Activated T-helper 1 cell treated with Interleukin-2 at 50 U/mL for 16 hours (primary cell): ENCODE results near the gene ARHGAP23.
"Not testable (repeated sequence)": the region's sequence is repeated elsewhere in the genome, so short reads cannot be mapped to it uniquely, and the experiment has no call there.

Source experiments
- DNase-seq: peaks from one replicate; pipeline ENCODE4 v3.0.0-alpha.2; 2020; ENCODE audit warnings: low read depth

ARHGAP23 gene

DNA sequence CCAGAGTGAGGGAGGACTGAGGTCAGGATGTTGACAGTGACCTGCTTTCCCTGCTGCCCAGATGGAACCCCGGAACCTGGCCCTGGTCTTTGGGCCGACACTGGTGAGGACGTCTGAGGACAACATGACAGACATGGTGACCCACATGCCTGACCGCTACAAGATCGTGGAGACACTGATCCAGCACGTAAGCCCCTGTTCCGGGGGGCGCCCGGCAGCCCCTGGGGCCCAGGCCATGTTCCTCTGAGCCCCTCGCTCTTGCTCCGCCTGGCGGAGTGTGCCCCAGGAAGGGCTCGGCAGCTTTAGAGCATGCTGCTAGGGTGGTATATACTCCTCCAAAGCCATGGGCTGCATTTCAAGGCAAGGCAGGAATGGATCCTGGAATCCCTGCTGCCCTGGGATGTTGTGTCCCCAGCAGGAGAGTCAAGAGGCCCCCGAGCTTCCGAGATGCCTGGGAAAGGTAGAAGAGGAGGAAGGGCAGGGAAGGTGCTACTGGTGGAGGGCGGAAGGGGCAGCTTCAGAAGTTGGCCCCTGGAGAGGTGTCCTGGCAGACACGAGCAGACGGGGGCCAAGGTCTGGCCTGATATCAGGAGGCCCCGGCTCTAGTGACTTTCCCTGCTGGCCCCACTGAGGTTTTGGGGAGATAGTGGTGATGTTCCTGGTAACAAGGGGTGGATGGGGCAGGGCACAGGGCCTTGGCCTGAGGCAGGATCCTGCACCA, 63.2 kb downstream of the ARHGAP23 start:
- DNase-seq = not testable (repeated sequence)

- peak; percentile 80 for DNase-seq
Observed at GRCh38 chr17:38492067-38493040, 64.1 kb downstream of the ARHGAP23 start.

DNA sequence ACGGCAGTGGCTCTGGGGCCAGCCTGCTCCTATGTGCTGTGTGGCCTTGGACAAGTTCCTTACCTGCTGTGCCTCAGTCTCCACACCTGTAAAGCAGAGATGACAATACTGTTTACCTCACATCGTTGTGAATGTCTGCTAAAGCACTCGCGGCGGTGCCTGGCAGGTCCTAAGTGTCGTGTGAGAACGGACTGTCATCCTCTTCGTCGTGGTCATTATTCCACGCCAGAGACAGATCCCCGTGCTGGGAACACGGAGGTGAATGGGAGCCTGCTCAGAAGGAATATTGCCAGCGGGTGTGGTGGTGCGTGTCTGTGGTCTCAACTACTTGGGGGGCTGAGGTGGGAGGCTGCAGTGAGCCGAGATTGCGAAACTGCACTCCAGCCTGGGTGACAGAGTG, 65.9 kb downstream of the ARHGAP23 start:
- DNase-seq = not testable (repeated sequence)

DNA sequence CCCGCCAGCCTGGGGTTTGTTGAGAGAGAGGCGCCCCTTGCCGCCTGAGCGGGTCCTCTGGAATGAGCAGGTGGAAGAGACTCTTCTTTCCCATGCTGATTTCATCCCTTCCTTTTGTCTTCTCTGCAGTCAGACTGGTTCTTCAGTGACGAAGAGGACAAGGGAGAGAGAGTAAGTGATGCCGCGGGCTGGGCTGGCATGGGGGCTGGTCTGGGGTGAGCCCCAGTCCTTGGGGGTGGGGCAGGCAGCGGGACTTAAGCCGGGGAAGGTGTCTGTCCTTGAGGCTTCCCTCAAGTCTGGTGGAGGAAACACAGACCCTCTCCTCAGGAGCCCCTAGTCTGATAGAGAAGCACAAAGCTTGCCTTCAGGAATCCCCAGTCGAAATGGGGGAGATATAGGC, 69.4 kb downstream of the ARHGAP23 start:
- not testable (repeated sequence) for DNase-seq

DNA sequence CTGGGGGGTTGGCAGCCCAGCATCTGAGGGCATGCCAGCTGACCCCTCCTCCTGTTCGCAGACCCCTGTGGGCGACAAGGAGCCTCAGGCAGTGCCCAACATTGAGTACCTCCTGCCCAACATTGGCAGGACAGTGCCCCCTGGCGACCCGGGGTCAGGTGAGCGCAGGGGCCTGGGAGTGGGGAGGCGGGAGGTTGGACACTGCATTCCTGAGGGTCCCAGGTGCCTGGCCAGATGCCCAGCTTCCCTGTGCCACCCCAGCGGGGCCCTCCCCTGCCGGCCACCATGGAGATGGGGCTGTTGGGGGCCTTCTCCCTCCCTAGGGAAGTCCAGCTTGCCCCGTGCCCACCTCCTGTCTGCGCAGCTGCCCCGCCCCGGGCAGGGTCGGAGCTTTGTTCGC, 70.1 kb downstream of the ARHGAP23 start:
- DNase-seq = no peak

DNA sequence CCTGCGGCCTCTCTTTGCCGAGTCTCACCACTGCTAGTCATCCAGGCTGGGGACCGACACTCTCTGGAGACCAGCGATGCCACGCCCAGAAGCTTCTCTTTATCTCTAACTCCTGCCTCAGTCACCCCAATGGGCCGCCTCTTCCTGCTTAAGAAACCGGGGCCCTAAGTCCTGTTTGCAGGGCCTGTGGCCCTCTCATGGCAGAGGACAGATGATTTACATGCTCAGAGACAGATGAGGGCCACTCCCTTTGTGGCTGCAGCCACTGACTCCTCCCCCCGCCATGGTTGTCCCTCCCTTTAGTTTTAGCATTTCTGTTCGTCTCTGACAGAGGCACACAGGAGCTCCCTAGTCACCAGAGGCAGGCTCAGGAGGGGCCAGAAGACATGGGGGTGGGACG, 71.0 kb downstream of the ARHGAP23 start:
- DNase-seq = not testable (repeated sequence)

GRCh38 chr17:38501718-38502117, 73.5 kb downstream of the ARHGAP23 start:
- DNase-seq = not testable (repeated sequence)

- DNase-seq = not testable (repeated sequence)
Observed at GRCh38 chr17:38503286-38503913, 75.1 kb downstream of the ARHGAP23 start.

DNA sequence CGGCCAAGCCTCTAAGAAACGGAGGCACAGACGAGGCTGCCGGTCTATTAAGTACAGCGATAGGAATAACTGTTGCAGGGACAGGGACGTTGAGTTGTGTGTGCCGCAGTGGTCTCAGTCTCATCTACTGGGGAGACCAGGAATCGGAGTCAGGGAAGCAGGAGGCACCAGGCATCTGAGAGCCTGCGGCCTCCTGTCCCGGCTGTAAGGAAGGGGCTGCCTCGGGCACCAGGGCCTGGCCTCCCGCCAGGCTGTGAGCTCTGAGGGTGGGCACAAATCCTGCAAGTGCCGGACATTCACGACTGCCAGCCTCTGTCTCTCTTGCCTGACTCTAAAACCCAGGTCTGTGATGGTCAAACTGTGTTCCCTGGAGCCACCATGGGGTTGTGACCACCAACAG, 76.0 kb downstream of the ARHGAP23 start:
- no peak for DNase-seq

- no peak for DNase-seq
Observed at GRCh38 chr17:38507436-38507835, 79.2 kb downstream of the ARHGAP23 start.

- DNase-seq = no peak
Observed at GRCh38 chr17:38507921-38508569, 79.8 kb downstream of the ARHGAP23 start.

DNA sequence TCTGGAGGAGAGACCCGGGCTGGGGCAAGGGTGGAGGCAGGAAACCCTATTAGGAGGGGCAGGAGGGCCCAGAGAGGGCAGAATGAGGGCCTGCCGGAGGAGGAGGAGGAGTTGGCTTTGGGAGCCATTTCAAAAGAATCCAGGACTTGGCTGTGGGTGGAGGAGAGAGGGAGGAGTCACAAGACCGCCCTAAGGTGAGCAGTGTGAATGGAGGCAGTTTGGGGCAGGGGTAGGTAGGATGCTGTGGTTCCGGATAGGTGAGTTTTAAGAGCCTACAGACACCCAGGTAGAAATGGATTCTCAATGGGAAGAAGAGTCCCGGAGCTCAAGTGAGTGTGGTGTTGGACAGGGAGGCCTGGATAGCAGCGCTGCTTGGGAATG, 80.3 kb downstream of the ARHGAP23 start:
- DNase-seq = no peak

DNA sequence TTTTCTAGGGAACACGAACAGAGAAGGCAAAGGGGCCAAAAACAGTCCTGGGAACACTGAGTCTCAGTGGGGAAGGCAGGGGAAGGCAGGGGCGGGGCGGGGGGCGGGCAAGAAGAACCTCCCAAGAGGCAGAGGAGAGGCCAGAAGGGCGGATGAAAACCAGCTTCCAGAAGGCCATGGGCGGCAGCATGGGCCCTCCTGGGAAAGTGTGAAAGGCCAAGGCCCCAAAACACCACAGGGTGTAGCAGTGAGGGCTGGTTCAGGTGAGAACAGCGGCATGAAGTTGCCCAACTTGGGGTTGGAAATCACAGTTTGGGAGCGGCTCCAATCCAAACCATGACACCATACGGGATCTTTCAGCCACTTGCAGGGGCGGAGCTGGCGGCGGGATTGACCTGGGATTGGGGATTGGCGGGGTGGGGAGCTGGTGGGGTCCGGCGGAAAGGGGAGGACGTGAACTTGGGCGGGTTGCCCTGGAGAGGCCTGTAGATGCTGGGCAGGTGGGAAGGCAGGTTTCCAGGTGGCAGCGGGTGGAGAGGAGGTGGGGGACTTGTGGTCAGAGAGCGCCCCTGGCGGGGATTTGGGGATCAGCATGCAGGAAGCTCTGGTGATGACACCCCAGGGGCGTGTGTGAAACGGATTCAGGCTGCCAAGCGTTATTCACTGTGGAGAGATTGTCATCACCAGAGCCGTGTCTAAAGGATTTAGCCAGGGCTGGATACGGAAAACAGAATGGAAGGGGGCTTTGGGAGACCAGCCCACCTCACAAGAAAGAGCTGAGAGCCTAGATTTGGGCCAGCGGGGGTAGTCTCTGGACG, 80.9 kb downstream of the ARHGAP23 start:
- peak; percentile 35 for DNase-seq

DNA sequence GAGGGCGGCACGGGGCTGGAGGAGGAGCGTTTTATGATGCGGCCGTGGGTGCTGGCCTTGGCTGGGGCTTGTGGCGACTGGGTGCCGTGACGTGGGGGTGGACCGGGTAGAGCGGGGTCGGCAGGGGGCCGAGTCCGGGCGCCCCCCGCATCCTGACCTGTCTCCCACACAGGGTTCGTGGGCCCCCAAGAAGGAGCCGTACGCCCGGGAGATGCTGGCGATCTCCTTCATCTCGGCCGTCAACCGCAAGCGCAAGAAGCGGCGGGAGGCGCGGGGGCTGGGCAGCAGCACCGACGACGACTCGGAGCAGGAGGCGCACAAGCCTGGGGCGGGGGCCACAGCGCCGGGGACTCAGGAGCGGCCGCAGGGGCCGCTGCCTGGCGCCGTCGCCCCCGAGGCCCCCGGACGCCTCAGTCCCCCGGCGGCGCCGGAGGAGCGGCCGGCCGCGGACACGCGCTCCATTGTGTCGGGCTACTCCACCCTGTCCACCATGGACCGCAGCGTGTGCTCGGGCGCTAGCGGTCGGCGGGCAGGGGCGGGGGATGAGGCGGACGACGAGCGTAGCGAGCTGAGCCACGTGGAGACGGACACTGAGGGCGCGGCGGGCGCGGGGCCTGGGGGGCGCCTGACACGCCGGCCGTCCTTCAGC, 81.6 kb downstream of the ARHGAP23 start:
- no peak for DNase-seq

GRCh38 chr17:38510421-38511149, 82.3 kb downstream of the ARHGAP23 start:
- no peak for DNase-seq

DNA sequence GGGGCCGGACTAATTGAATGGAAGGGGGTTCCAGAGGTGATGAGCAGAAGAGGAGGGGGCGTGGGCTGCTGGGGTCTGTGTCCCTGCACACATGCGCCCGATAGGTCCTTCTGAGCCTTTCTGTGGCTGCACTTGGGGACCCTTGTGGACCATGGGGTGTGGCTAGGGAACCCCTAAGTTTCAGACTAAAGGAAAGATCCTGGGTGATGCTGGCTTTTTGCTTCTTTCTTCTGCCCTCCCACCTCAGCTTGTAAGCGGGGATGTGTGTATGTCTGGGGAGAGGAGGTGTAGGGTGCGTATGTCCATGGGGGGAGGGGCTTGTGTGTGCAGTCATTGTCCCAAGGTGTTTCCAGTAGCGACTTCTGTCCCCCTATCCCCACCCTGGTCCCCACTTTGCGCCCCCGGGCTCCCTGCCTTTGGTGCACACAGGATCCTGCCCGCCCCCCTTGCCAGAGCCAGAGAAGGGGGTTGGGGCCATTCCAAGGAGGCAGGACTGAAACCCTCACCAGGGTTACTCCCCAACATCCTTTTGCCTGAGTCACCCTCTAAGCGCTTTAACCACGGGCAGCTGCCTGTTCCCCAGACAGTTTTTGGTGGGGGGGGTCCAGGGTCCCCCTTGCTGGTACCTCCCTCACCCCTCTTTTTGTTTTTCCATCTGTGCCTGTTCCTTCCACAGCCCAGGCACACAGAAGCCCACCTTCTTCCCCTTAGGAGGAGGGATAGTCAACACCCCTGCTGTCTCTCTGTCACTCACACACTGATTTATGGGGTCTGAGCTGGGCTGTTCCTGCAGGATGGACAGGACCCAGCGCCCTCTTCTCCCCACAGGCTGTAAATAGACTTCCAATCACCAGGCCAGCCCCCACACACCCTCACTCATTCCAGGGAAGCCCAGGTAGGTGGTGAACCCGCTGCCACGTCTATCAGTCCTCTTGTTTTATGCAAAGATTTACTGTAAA, 83.2 kb downstream of the ARHGAP23 start:
- DNase-seq = no peak

- no peak for DNase-seq
Observed at GRCh38 chr17:38512473-38513058, 84.3 kb downstream of the ARHGAP23 start.

DNA sequence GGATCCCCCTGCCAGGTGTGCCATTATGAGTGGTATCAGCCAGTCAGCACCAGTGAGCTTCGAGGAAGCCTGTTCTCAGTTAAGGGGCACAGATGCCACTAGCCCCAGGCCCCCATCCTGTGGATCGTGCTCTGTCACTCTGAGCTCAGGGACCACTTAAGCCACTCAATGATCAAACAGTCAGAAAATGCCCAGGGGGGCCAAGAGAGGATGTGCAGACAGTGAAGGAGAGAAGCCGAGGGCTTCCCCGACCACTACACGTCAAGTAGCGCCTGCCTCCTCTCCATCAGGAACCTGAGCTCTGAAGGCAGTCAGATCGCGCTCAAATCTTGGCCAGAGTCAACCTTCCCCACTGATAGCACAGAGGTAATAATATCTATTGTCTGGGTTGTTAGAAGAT, 98.3 kb downstream of the ARHGAP23 start:
- DNase-seq = not testable (repeated sequence)
